GM10248 (cell line): ENCODE measurements around the gene UTP3.

Experiments
- CTCF ChIA-PET: fragments of 300-600 bp; sonication (Branson Sonifier 250); formaldehyde crosslinking; extraction: SDS; loops from one replicate; lab custom pipeline; 2021; ENCODE audit warnings: antibody characterized with exemption; lab: Yijun Ruan, JAX
- POLR2A ChIA-PET: fragments of 350-650 bp; sonication (Branson Sonifier 250); formaldehyde crosslinking; extraction: SDS; loops from one replicate; lab custom pipeline; 2020; ENCODE audit warnings: antibody characterized with exemption; lab: Yijun Ruan, JAX
- DNase-seq: peaks from one replicate; pipeline ENCODE4 v3.0.0; 2012; ENCODE audit errors: extremely low spot score
- CTCF ChIP-seq: IDR thresholded peaks from 2 replicates; pipeline ENCODE4 v1.5.1; 2012; ENCODE audit warnings: mild to moderate bottlenecking, low read depth; ENCODE audit errors: extremely low read depth, missing control alignments, control extremely low read depth

The UTP3 gene

GRCh38 chr4:70658418-70658817 lies 29.9 kb upstream of the UTP3 start:
- POLR2A ChIA-PET, result no interaction called here
- CTCF ChIA-PET, result interaction anchor here (1.5 to 2.7 kb wide), 2 partner anchors 8 to 31 kb away, joined by 7 to 18 read pairs; partner anchors contain the start of gene JCHAIN
- no peak for DNase-seq
- TF ChIP-seq CTCF, result no peak

GRCh38 chr4:70660106-70660505 lies 28.2 kb upstream of the UTP3 start:
- no peak for DNase-seq
- CTCF ChIA-PET, result interaction anchor here (0.9 to 1.3 kb wide), 4 partner anchors 8 to 70 kb away, joined by 3 to 5 read pairs (median 4); no protein-coding TSS in a partner anchor
- POLR2A ChIA-PET, result no interaction called here
- TF ChIP-seq CTCF, result no peak

GRCh38 chr4:70661309-70661922 lies 26.9 kb upstream of the UTP3 start:
- peak; percentile 20 for DNase-seq
- ChIA-PET CTCF (interaction anchor here (0.9 to 1.3 kb wide), 4 partner anchors 9 to 28 kb away, joined by 3 to 5 read pairs (median 4); no protein-coding TSS in a partner anchor), POLR2A (interaction anchor here (1.0 kb wide), 1 partner anchor 15 kb away, joined by 3 read pairs; no protein-coding TSS in a partner anchor)

- POLR2A ChIA-PET, result no interaction called here
- TF ChIP-seq CTCF, result no peak
- no peak for DNase-seq
- CTCF ChIA-PET, result interaction anchor here (1.4 to 4.3 kb wide), 6 partner anchors 9 to 172 kb away, joined by 3 to 19 read pairs (median 12); no protein-coding TSS in a partner anchor
These were observed 22.0 kb upstream of the UTP3 start, which contains the start of gene JCHAIN for GRCh38 chr4:70666369-70666768. Gene JCHAIN, minus strand, starts transcription at chr4:70666508. Its CDS starts 18 bp downstream, at chr4:70666490.

GRCh38 chr4:70667740-70668535 lies 20.4 kb upstream of the UTP3 start:
- no peak for TF ChIP-seq CTCF
- DNase-seq, result no peak
- POLR2A ChIA-PET, result no interaction called here
- CTCF ChIA-PET, result interaction anchor here (0.9 to 4.3 kb wide), 9 partner anchors 9 to 171 kb away, joined by 3 to 19 read pairs (median 3); partner anchors contain the start of gene ENAM

- no peak for DNase-seq
- ChIA-PET POLR2A (no interaction called here), CTCF (interaction anchor here (1.1 to 2.4 kb wide), 8 partner anchors 10 to 275 kb away, joined by 3 to 14 read pairs (median 4); partner anchors contain the start of gene ENAM)
- TF ChIP-seq CTCF, result no peak
These were observed 17.9 kb upstream of the UTP3 start for GRCh38 chr4:70670332-70671014.
